Measurements from ENCODE around the gene ADD1.

ADD1 gene

DNA sequence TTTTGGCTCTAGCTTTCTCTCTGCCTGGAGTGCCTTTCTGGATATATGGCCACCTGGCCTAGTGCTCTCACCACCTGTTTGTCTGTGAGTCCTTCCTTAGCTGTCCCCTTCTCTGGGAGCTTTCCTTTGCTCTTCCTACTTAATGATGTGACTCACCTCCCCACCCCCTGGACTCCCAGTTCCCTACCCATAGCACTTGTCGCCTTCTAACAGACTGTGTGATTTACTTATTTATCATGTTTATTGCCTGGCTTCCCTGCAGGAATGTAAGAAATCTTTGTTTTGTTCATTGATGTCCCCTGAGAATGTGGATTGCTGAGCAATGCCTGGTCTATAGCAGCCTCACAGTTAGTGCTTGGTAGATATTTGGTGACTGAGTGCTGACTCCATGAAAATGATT, 18.9 kb downstream of the ADD1 start:
- DNase-seq, result no peak

GRCh38 chr4:2863649-2864048, 20.0 kb downstream of the ADD1 start:
- DNase-seq, result no peak

DNA sequence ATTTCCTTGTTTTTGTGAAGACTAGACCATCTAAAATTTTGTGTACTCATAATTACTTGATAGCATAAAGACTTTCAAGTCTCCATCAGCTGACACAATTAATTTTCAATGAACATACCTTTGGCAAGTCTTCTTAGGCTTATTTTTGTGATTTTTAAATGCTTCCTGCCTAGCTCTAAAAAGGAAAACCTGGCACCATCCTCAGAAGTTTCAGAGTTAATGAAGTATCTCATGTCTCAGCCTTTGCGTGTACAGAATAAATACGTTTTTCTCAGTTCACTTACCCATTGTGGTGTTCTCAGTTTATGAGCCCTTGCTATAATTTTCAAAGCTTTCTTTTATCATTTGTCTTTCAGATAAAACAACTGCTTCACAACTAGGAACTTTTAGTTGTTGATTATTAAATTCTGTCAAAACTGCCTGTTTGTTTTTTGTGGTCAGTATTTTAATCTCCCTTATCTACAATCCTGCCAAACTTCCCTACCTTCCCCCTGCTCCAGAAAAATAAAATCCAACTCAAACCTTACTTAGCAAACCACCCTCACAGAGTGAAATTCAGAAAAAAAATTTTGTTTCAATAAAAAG, 21.6 kb downstream of the ADD1 start:
- no peak for DNase-seq

GRCh38 chr4:2866160-2866861, 22.7 kb downstream of the ADD1 start:
- DNase-seq, result no peak

DNA sequence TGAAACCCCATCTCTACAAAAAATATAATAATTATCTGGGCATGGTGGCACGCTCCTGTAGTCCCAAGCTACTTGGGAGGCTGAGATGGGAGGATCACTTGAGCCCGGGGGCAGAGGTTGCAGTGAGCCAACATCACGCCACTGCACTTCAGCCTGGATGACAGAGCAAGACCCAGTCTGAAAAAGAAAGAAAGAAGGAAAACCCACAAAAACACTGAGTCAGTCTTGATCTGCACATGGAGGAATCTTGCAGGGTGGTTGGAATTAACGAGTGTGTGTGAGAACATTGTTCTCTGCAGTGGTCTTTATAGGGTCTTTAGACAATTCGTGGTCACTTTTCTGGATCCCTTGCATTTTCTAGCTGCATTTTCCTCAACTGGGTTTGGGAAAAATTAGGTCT, 23.2 kb downstream of the ADD1 start:
- no peak for DNase-seq

DNA sequence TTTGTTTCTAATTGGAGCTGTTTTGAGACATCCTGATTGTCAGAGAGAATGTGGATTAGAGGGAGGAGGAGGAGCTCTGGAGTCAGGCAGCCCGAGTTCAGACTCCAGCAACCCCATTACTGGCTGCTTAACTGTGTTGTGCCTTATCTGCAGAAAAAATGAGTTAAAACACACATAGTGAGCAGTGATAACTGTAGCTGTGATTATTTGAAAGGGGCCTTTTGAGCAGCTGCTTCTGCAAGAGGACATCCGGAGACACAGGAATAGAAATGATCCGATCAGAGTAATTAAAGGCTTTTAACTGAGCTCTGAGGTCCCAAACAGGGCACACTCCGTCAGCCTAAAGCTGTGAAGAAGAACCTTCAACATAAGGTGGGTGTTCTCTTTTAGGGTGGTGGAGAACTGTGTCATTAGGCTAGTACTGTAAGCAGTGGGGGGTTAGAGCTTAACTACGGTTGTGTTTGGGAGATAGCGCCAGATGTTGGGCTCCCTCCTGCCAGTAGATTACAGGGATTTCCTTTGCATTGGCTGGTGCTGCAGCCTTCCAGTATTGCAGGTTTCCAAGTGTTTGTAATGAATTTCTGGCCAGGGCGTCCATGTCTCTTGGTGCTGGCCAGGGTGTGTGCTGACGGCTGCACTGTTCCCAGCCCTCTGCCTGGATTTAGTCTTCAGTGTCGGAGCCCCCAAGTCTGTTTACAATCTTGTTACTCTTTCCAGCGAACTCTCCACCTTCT, 24.3 kb downstream of the ADD1 start:
- DNase-seq, result no peak

DNA sequence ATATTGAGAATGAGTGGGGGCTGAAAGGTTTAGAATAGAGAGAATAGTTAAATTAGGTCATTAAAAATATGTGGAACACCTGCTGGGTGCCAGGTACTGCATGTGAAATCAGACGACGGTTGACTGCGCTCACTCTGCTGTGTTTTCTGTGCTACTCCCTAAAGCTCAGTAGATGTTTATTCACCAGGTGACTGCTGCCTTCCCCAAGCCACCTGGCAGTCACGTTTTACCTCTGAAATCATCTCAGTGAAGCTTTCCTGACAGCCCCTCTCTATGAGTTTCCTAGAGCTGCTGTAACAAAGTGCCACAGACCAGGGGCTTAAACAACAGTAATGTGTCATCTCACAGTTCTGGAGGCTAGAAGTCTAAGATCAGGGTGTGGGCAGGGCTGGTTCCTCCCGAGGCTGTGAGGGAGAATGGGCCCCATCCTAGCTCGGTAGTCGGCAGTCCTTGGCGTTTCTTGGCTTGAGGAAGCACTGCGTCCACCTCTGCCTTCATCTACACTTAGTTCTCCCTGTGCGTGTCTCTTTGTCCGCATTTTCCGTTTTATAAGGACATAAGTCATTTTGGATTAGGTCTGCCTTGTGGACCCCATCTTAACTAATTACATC, 25.3 kb downstream of the ADD1 start:
- DNase-seq, result no peak

GRCh38 chr4:2869659-2870058, 26.0 kb downstream of the ADD1 start:
- no peak for DNase-seq

DNA sequence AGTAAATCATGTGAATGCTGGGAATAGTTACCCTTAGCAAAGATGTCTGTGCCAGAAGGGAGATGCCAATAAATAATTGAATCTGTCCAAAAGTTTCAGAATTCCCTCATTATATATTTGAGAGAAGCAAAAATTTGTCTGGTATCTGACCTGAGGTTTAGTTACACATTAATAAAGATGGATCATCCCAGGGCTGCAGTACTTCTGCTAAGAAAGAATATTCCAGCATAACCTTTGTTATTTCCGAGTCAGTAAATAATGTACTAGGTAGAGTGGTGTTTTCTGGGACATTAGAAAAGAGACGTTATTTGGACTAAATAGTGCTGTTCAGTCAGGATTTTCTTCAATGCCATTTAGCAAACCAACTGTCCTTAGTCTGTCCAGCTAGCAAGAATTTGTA, 26.4 kb downstream of the ADD1 start:
- DNase-seq, result no peak

GRCh38 chr4:2871466-2871865, 27.8 kb downstream of the ADD1 start:
- no peak for DNase-seq

DNA sequence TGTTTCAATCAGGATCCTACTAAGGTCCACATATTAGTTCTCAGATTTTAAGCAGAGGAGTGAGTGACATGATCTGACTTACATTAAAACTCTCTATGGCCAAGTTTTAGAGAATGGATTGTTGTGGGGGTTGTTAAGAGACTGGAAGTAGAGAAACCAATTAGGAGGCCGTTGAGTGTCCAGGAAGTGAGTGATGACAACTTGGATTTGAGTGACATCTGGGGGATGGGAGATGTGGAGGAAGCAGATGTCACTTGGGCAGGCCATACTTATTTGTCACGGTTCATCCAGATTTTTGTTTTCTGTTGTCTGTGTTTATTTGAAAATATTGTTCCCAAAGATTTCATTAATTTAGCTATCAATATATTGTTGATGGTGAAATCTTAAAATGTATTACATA, 28.3 kb downstream of the ADD1 start:
- no peak for DNase-seq

GRCh38 chr4:2873329-2873728, 29.7 kb downstream of the ADD1 start:
- DNase-seq, result no peak

GRCh38 chr4:2874861-2875260, 31.2 kb downstream of the ADD1 start:
- DNase-seq, result no peak

DNA sequence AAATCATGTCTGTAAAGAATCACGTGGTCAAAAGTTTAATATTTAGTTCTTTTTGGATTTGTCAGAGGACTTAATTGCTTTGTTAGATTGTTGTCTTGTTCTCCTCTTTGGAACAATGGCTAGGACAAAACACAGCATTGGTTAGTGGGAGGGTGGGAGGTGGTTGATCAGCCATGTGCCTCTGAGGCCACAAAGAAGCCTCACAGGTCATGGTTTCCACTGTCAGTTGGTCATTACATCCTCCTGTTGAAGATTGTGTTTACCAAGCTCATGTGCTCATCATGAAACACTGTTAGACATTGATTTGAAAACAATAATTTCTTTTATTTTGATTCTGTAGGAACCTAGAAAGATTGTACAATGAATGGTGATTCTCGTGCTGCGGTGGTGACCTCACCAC, 31.9 kb downstream of the ADD1 start:
- DNase-seq, result no peak

GRCh38 chr4:2878346-2878745, 34.7 kb downstream of the ADD1 start:
- DNase-seq, result no peak

GRCh38 chr4:2879026-2879425, 35.4 kb downstream of the ADD1 start:
- no peak for DNase-seq

- DNase-seq, result no peak
Observed at GRCh38 chr4:2881431-2881830, 37.8 kb downstream of the ADD1 start.

DNA sequence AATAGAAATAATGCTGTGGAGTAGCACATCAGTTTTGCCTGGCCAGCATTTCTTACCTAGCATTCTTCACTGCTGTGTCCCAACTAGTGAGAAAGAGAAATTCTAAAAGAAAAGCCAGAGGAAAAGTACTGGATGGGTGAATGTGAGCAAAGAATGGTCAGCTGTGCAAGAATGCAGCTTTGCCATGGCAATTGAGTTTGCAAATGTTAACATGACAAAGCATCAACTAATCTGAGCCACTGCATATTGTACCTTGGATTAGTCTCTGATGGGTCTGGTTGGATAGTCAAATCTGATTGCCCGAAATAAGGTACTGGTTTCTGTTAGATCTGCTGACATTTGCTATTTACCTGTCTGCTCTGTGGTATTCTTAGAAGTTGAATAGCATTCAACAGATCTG, 38.7 kb downstream of the ADD1 start:
- DNase-seq, result no peak

DNA sequence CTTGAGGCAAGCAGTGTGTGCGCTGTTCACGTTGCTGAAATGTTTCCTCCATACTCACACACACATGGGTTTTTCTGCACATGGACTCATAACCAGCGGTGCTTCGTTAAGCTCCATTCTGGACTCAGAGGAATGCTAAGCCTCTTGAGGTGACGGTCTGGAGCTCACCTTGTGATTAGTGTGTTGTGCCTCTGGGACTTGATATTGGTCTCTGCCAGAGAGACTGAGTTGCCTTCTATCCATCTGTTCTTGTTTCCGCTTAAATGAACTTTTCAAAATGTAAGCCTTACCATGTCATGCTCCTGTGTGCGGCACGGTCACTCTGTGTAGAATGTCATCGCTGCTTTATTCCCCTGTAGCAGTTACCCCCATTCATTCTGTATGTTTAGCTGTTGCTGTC, 42.5 kb downstream of the ADD1 start:
- no peak for DNase-seq

DNA sequence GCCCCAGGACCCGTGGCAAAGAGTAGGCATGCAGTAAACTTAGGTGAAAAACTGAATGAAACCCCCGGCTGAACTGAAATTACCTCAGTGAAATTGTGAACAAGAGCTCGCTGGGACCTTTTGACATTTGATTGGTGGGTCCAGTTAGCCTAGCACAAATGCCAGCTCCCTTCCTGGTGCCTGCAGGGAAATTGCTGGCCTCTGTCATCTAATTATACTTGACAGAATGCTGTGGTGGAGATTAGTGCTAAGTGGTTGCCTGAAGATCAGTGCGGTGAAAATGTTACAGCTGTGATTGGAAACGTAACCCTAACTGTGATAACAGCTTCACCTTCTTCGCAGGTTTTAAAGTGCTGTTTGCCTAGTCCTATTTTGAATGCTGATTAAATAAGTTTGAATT, 43.0 kb downstream of the ADD1 start:
- no peak for DNase-seq

DNA sequence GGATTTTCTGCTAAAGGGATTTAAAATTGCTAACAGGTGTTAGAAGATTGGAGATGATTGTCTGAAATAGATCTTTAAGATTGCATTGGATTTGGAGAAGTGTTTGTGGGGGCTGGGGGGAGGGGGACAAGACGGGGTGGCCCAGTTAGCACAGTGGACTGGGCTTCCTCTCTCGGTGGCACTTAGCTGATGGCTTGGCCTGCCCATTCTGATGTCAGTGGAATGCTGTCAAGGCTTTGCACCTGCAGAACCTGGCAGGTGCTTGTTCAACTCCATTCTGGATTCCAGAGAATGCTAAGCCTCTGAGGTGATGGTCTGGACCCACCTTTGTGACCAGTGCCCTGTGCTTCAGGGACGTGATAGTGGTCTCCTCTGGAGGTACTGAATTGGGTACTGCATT, 43.7 kb downstream of the ADD1 start:
- DNase-seq, result no peak

DNA sequence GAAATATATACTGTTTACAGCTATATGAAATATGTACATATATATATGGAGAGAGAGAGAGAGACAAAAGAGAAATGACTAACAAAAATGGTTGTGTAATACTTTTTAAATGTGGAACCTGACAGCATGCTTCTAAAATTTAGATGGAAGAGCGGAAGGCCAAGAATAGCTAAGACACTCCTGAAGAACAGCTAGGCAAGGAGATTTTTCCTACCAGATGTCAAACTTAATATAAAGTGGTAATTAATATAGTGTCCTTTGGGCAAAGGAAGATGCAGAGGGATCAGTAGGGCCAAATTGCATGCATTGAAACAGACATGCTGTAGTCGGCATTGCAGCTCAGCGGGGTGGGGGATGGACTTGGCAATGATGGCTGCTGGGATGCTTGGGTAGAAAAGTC, 45.2 kb downstream of the ADD1 start:
- no peak for DNase-seq

GRCh38 chr4:2891294-2891693, 47.6 kb downstream of the ADD1 start:
- DNase-seq, result no peak

DNA sequence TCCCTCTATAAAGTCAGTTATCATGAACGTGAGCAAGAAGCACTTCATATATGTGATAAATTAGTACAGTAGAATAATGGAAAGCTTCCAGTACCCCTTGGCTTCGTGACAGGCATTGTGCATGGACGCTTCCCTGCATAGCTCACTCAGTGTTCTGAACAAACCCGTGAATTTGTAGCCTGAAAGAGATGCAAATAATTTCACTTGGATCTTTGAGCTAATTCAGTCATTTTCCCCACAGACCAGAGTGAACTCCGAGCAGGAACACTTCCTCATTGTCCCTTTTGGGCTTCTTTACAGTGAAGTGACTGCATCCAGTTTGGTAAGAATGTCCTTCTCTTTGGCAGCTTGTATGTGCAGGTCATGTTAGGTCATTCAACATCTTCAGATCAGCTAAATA, 50.1 kb downstream of the ADD1 start:
- DNase-seq, result no peak
